ENCODE results near the gene CTNND2.

DNA sequence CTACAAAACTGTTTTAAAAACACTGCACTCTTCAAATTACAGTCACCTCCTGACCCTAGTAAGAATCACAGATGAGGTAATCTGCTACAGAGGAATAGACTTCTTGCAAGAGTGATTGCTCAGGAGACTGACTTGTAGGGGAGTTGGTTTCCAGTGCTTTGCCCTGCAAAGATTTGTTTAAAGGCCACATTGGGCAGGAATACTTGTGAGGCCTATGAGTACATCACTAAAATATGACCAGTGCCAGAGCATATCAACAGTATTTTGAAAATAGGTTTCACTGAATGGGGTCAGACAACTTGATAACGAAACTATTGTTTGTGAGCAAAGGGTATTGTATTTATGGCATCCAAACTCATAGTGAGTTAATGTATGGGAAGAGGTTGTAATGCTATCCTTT is 21.5 kb upstream of the CTNND2 start:
- TF ChIP-seq POLR2A (IDR thresholded peaks at IDR 0.05; ENCODE audit: low read depth) (no peak), EP300 (IDR thresholded peaks at IDR 0.05) (no peak)
- TF ChIP-seq, protein P1, sequence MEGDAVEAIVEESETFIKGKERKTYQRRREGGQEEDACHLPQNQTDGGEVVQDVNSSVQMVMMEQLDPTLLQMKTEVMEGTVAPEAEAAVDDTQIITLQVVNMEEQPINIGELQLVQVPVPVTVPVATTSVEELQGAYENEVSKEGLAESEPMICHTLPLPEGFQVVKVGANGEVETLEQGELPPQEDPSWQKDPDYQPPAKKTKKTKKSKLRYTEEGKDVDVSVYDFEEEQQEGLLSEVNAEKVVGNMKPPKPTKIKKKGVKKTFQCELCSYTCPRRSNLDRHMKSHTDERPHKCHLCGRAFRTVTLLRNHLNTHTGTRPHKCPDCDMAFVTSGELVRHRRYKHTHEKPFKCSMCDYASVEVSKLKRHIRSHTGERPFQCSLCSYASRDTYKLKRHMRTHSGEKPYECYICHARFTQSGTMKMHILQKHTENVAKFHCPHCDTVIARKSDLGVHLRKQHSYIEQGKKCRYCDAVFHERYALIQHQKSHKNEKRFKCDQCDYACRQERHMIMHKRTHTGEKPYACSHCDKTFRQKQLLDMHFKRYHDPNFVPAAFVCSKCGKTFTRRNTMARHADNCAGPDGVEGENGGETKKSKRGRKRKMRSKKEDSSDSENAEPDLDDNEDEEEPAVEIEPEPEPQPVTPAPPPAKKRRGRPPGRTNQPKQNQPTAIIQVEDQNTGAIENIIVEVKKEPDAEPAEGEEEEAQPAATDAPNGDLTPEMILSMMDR (IDR thresholded peaks at IDR 0.05), result no peak

All from esophagus muscularis mucosa (tissue), 4 donors.